Measurements from ENCODE around the gene FOXO3. TPM values are rescaled to one million over a fixed set of nuclear protein-coding genes. Genes with fewer than 3 reads are reported as not detected.

The FOXO3 gene
- total RNA-seq, 6 experiments from 2014 or later = 18.1 to 45.2 (median 23.8) TPM

DNA sequence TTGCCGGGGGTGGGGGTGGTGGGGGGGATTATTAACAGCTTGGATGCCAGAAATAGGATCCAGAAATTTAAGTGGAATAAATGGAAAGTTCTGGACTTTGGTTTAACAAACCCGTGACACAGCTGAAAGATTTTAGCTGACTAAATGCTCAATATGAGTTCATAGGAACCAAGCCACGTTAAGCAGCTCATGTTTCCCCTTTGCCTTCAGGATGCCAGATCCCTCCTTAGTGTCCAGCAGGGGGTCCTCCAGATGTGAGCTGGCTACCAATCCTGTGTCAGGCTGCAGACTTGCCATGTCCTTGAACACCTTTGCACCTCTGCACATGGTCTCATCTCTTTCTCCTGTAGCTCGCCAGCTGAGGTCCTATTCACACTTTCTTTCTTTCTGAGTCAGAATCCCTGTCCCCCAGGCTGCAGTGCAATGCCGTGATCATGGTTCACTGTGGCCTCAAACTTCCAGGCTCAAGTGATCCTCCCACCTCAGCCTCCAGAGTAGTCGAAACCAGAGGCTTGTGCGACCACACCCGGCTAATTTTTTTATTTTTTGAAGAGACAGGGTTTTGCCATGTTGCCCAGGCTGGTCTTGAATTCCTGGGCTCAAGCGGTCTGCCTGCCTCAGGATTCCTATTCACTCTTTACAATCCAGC, 154.2 kb downstream of the FOXO3 start:
- 46% methylated on average over 8 of the region's 9 CpGs for WGBS (ENCODE audit: insufficient coverage, low coverage, low lambda C conversion rate, missing lambda C conversion rate)
- H3K4me3 ChIP-seq = no peak overlapping the region
- H3K27ac ChIP-seq = peak overlapping the region in 1 of 3 donors; percentile 30
- DNase-seq = no peak
- peaks cover 0 to 24% (median 2%) of the 10 kb centered on the region in 4 donors for H3K4me1 ChIP-seq
- ATAC-seq = peak; percentile 34 to 60 (median 46)
- no peaks in the 10 kb centered on the region for H3K36me3 ChIP-seq
- TF ChIP-seq, protein P1, sequence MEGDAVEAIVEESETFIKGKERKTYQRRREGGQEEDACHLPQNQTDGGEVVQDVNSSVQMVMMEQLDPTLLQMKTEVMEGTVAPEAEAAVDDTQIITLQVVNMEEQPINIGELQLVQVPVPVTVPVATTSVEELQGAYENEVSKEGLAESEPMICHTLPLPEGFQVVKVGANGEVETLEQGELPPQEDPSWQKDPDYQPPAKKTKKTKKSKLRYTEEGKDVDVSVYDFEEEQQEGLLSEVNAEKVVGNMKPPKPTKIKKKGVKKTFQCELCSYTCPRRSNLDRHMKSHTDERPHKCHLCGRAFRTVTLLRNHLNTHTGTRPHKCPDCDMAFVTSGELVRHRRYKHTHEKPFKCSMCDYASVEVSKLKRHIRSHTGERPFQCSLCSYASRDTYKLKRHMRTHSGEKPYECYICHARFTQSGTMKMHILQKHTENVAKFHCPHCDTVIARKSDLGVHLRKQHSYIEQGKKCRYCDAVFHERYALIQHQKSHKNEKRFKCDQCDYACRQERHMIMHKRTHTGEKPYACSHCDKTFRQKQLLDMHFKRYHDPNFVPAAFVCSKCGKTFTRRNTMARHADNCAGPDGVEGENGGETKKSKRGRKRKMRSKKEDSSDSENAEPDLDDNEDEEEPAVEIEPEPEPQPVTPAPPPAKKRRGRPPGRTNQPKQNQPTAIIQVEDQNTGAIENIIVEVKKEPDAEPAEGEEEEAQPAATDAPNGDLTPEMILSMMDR (IDR thresholded peaks at IDR 0.05) = no peak
- TF ChIP-seq POLR2A (IDR thresholded peaks at IDR 0.05) = no peak
- H3K27me3 ChIP-seq = no peaks in the 10 kb centered on the region
- no peaks in the 10 kb centered on the region for H3K9me3 ChIP-seq
- intact Hi-C loops (cut with DNase I) = no loop called here

DNA sequence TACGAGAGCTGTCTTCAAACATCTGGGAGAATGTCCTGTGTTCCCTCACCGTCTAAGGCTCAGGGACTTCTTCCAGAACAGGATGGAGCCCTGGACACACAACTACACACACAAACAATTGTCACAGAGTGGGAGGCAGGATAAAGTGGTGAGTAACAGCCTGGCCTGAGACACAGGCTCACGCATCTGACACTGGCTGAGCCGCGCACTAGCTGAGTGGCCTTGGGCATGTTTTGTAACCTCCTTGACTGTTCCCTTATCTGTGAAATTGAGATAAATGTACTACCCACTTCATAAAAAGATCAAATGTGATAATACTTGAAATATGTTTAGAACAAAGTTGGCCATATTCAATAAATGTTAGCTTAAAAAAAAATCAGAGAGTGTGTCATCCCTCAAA, 155.1 kb downstream of the FOXO3 start:
- H3K9me3 ChIP-seq = no peaks in the 10 kb centered on the region
- TF ChIP-seq, protein P1 (IDR thresholded peaks at IDR 0.05) = no peak
- TF ChIP-seq POLR2A (IDR thresholded peaks at IDR 0.05) = no peak
- ATAC-seq (no peak), DNase-seq (no peak)
- H3K4me3 ChIP-seq = no peak overlapping the region
- no peaks in the 10 kb centered on the region for H3K36me3 ChIP-seq
- no peak overlapping the region for H3K27ac ChIP-seq
- 81% methylated on average over 5 of the region's 5 CpGs for WGBS (ENCODE audit: insufficient coverage, low coverage, low lambda C conversion rate, missing lambda C conversion rate)
- intact Hi-C loops (cut with DNase I) = no loop called here
- no peaks in the 10 kb centered on the region for H3K27me3 ChIP-seq
- H3K4me1 ChIP-seq = peaks cover 0 to 27% (median 2%) of the 10 kb centered on the region in 4 donors

- Histone ChIP-seq H3K4me1 (peaks cover 0 to 33% (median 2%) of the 10 kb centered on the region in 4 donors), H3K27ac (no peak overlapping the region), H3K36me3 (no peaks in the 10 kb centered on the region), H3K27me3 (no peaks in the 10 kb centered on the region), H3K4me3 (no peak overlapping the region), H3K9me3 (no peaks in the 10 kb centered on the region)
- WGBS (ENCODE audit: insufficient coverage, low coverage, low lambda C conversion rate, missing lambda C conversion rate) = 93% methylated on average over 12 of the region's 39 CpGs
- intact Hi-C loops (cut with DNase I) = no loop called here
- DNase-seq (peak in 1 of 3 donors; percentile 39), ATAC-seq (no peak)
- no peak for TF ChIP-seq POLR2A (IDR thresholded peaks at IDR 0.05)
- TF ChIP-seq, protein P1 (IDR thresholded peaks at IDR 0.05) = no peak
Observed at GRCh38 chr6:108716801-108717791, 156.4 kb downstream of the FOXO3 start.

DNA sequence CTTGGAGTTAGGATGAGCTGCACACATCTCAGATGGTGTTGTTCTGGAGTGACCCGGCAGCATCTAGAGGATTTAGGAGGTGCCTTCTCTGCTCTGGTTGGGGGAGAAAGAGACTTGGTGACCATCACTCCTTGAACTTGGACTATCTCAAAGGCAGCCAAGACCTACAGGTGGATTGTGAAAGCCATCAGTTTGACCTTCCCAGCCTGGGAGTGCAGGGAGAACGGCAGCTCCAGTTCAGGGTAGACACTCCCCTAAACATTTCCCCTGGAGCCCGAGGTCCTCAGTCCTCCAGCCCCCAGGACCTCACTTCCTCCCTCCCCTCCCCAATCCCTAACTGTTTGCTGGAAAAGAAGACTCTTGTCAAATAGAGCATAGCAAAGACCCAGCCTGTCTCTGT, 158.8 kb downstream of the FOXO3 start:
- ATAC-seq (peak in 1 of 4 donors; percentile 55), DNase-seq (no peak)
- intact Hi-C loops (cut with DNase I) = no loop called here
- no peaks in the 10 kb centered on the region for H3K9me3 ChIP-seq
- H3K4me3 ChIP-seq = no peak overlapping the region
- no peak overlapping the region for H3K27ac ChIP-seq
- H3K4me1 ChIP-seq = peaks cover 0 to 22% (median 0%) of the 10 kb centered on the region in 4 donors
- H3K36me3 ChIP-seq = no peaks in the 10 kb centered on the region
- no peak for TF ChIP-seq POLR2A (IDR thresholded peaks at IDR 0.05)
- TF ChIP-seq, protein P1 (IDR thresholded peaks at IDR 0.05) = no peak
- H3K27me3 ChIP-seq = no peaks in the 10 kb centered on the region
- 60% methylated on average over 2 of the region's 3 CpGs for WGBS (ENCODE audit: insufficient coverage, low coverage, low lambda C conversion rate, missing lambda C conversion rate)

All from right lobe of liver (tissue), 6 donors.